ENCODE measurements around the gene GLT8D2.
"Not testable (repeated sequence)": the region's sequence is repeated elsewhere in the genome, so short reads cannot be mapped to it uniquely, and the experiment has no call there.

GLT8D2 gene

GRCh38 chr12:104039769-104040168 lies 10.2 kb downstream of the GLT8D2 start:
- H2AFZ ChIP-seq (ENCODE audit: insufficient read depth, low read length, poor library complexity); H3K79me1 ChIP-seq (ENCODE audit: low read length); H3K4me1 ChIP-seq (ENCODE audit: control insufficient read depth in 1 of 2, insufficient read depth in 2 of 2, low read length in 2 of 2); H3K36me3 ChIP-seq (ENCODE audit: control insufficient read depth in 1 of 2, insufficient read depth in 2 of 2, low read length in 2 of 2); H3K23ac ChIP-seq (ENCODE audit: low read length); DNase-seq; H3K27me3 ChIP-seq (ENCODE audit: insufficient read depth, low read length); H4K91ac ChIP-seq (ENCODE audit: low read depth, low read length); H3K18ac ChIP-seq (ENCODE audit: low read length); H2BK5ac ChIP-seq (ENCODE audit: low read depth, low read length, poor library complexity); H3K14ac ChIP-seq (ENCODE audit: low read length); H4K8ac ChIP-seq (ENCODE audit: low read depth, low read length); H3K4me2 ChIP-seq (ENCODE audit: low read length); H3K4ac ChIP-seq (ENCODE audit: low read depth, low read length); H2BK12ac ChIP-seq (ENCODE audit: low read length); H3K79me2 ChIP-seq (ENCODE audit: control insufficient read depth, insufficient read depth, low read length, poor library complexity); H2AK5ac ChIP-seq (ENCODE audit: low read length); H3K9me3 ChIP-seq (ENCODE audit: insufficient read depth, low read depth, low read length); H3K4me3 ChIP-seq (ENCODE audit: low read depth, low read length); H3K27ac ChIP-seq (ENCODE audit: low read depth, low read length); H4K12ac ChIP-seq (ENCODE audit: low read depth, low read length); H2BK120ac ChIP-seq (ENCODE audit: insufficient read depth, low read length, poor library complexity); H3K9ac ChIP-seq (ENCODE audit: low read length): not testable (repeated sequence)
- WGBS (ENCODE audit: extremely low coverage, insufficient coverage, insufficient read length) = no CpG with 5 or more reads among the region's 1 CpG

DNA sequence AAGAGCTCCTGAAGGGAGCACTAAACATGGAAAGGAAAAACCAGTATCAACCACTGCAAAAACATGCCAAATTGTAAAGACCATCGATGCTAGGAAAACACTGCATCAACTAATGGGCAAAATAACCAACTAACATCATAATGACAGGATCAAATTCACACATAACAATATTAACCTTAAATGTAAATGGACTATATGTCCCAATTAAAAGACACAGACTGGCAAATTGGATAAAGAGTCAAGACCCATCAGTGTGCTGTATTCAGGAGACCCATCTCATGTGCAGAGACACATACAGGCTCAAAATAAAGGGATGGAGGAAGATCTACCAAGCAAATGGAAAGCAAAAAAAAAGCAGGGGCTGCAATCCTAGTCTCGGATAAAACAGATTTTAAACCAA lies 13.8 kb downstream of the GLT8D2 start:
- H3K4ac ChIP-seq (ENCODE audit: low read depth, low read length); H3K4me1 ChIP-seq (ENCODE audit: control insufficient read depth in 1 of 2, insufficient read depth in 2 of 2, low read length in 2 of 2); H4K12ac ChIP-seq (ENCODE audit: low read depth, low read length); H3K14ac ChIP-seq (ENCODE audit: low read length); H3K9ac ChIP-seq (ENCODE audit: low read length); H4K8ac ChIP-seq (ENCODE audit: low read depth, low read length); H2AK5ac ChIP-seq (ENCODE audit: low read length); H3K9me3 ChIP-seq (ENCODE audit: insufficient read depth, low read depth, low read length); H2AFZ ChIP-seq (ENCODE audit: insufficient read depth, low read length, poor library complexity); H2BK120ac ChIP-seq (ENCODE audit: insufficient read depth, low read length, poor library complexity); H3K79me2 ChIP-seq (ENCODE audit: control insufficient read depth, insufficient read depth, low read length, poor library complexity); H3K27ac ChIP-seq (ENCODE audit: low read depth, low read length); H3K27me3 ChIP-seq (ENCODE audit: insufficient read depth, low read length); H2BK12ac ChIP-seq (ENCODE audit: low read length); H3K18ac ChIP-seq (ENCODE audit: low read length); H3K4me3 ChIP-seq (ENCODE audit: low read depth, low read length); H2BK5ac ChIP-seq (ENCODE audit: low read depth, low read length, poor library complexity); DNase-seq; H3K23ac ChIP-seq (ENCODE audit: low read length); H3K36me3 ChIP-seq (ENCODE audit: control insufficient read depth in 1 of 2, insufficient read depth in 2 of 2, low read length in 2 of 2); H3K79me1 ChIP-seq (ENCODE audit: low read length); H3K4me2 ChIP-seq (ENCODE audit: low read length); H4K91ac ChIP-seq (ENCODE audit: low read depth, low read length): not testable (repeated sequence)
- WGBS (ENCODE audit: extremely low coverage, insufficient coverage, insufficient read length) = no CpG with 5 or more reads among the region's 2 CpGs

DNA sequence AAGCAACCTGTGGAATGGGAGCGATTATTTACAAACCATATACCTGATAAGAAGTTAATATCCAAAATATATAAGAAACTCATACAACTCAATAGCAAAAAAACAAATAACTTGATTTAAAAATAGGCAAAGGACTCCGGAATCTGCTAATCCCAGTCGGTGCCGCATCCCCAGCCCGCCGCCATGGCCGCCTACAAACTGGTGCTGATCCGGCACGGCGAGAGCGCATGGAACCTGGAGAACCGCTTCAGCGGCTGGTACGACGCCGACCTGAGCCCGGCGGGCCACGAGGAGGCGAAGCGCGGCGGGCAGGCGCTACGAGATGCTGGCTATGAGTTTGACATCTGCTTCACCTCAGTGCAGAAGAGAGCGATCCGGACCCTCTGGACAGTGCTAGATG lies 19.4 kb downstream of the GLT8D2 start:
- no CpG with 5 or more reads among the region's 27 CpGs for WGBS (ENCODE audit: extremely low coverage, insufficient coverage, insufficient read length)

DNA sequence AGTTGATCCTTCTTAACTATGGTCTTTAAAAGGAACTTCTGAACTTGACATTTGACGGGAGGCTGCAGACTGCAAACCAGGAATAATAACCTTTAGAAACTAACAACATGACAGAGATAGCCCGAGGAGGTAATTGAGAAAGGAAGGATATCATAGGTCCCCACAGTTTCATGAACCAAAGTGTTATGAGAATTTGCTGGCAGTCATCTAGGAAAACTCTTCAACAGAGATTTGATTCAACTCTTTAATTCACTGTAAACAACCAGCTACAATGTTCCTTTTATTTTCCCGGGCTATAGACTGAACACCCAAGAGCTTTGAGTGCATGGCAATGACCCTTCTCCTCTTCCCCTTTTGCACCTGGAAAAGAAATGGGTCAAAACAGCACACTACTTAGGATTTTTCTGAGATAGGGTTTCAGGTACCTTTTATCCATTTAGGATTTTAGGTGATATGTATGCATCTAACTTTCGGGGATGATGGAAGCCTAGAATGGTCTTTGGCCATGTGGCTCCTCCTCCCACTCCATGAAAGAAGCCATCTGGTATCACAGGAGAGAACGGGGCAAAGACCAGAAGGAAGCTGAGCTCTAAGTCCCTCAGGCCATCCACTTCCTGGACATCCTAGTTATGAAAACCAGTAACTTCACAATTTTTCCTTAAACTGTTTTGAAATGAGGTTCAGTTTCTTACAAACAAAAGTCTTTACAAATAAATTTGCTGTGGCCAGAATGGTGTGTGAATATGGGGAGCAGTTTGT lies 23.0 kb downstream of the GLT8D2 start:
- no peaks in the 10 kb centered on the region for H3K27me3 ChIP-seq (ENCODE audit: insufficient read depth, low read length)
- H3K27ac ChIP-seq (ENCODE audit: low read depth, low read length) = no peak overlapping the region
- no peak overlapping the region for H2AK5ac ChIP-seq (ENCODE audit: low read length)
- H3K36me3 ChIP-seq (ENCODE audit: control insufficient read depth in 1 of 2, insufficient read depth in 2 of 2, low read length in 2 of 2) = no peaks in the 10 kb centered on the region
- H2AFZ ChIP-seq (ENCODE audit: insufficient read depth, low read length, poor library complexity) = no peak overlapping the region
- H4K91ac ChIP-seq (ENCODE audit: low read depth, low read length) = no peak overlapping the region
- H3K4me1 ChIP-seq (ENCODE audit: control insufficient read depth in 1 of 2, insufficient read depth in 2 of 2, low read length in 2 of 2) = no peaks in the 10 kb centered on the region
- WGBS (ENCODE audit: extremely low coverage, insufficient coverage, insufficient read length) = no CpG with 5 or more reads among the region's 5 CpGs
- no peak for DNase-seq
- no peak overlapping the region for H2BK12ac ChIP-seq (ENCODE audit: low read length)
- no peaks in the 10 kb centered on the region for H3K9me3 ChIP-seq (ENCODE audit: insufficient read depth, low read depth, low read length)
- H4K12ac ChIP-seq (ENCODE audit: low read depth, low read length) = no peak overlapping the region
- no peaks in the 10 kb centered on the region for H3K79me2 ChIP-seq (ENCODE audit: control insufficient read depth, insufficient read depth, low read length, poor library complexity)
- H3K4me2 ChIP-seq (ENCODE audit: low read length) = no peak overlapping the region
- H3K4me3 ChIP-seq (ENCODE audit: low read depth, low read length) = no peak overlapping the region
- no peak overlapping the region for H2BK120ac ChIP-seq (ENCODE audit: insufficient read depth, low read length, poor library complexity)
- no peaks in the 10 kb centered on the region for H3K79me1 ChIP-seq (ENCODE audit: low read length)
- H2BK5ac ChIP-seq (ENCODE audit: low read depth, low read length, poor library complexity) = no peak overlapping the region
- no peak overlapping the region for H3K9ac ChIP-seq (ENCODE audit: low read length)
- H3K23ac ChIP-seq (ENCODE audit: low read length) = no peak overlapping the region
- no peak overlapping the region for H3K14ac ChIP-seq (ENCODE audit: low read length)
- no peak overlapping the region for H4K8ac ChIP-seq (ENCODE audit: low read depth, low read length)
- no peak overlapping the region for H3K18ac ChIP-seq (ENCODE audit: low read length)
- H3K4ac ChIP-seq (ENCODE audit: low read depth, low read length) = no peak overlapping the region

More for the DNA sequence above, 19.4 kb downstream of the GLT8D2 start:
- not testable (repeated sequence) for H2BK120ac ChIP-seq (ENCODE audit: insufficient read depth, low read length, poor library complexity); H3K79me1 ChIP-seq (ENCODE audit: low read length); H4K12ac ChIP-seq (ENCODE audit: low read depth, low read length); H3K18ac ChIP-seq (ENCODE audit: low read length); H3K36me3 ChIP-seq (ENCODE audit: control insufficient read depth in 1 of 2, insufficient read depth in 2 of 2, low read length in 2 of 2); H3K14ac ChIP-seq (ENCODE audit: low read length); H3K9me3 ChIP-seq (ENCODE audit: insufficient read depth, low read depth, low read length); H3K79me2 ChIP-seq (ENCODE audit: control insufficient read depth, insufficient read depth, low read length, poor library complexity); H2AFZ ChIP-seq (ENCODE audit: insufficient read depth, low read length, poor library complexity); DNase-seq; H3K23ac ChIP-seq (ENCODE audit: low read length); H4K91ac ChIP-seq (ENCODE audit: low read depth, low read length); H3K27ac ChIP-seq (ENCODE audit: low read depth, low read length); H3K9ac ChIP-seq (ENCODE audit: low read length); H2BK12ac ChIP-seq (ENCODE audit: low read length); H3K4me3 ChIP-seq (ENCODE audit: low read depth, low read length); H2AK5ac ChIP-seq (ENCODE audit: low read length); H3K4me2 ChIP-seq (ENCODE audit: low read length); H2BK5ac ChIP-seq (ENCODE audit: low read depth, low read length, poor library complexity); H3K4me1 ChIP-seq (ENCODE audit: control insufficient read depth in 1 of 2, insufficient read depth in 2 of 2, low read length in 2 of 2); H3K27me3 ChIP-seq (ENCODE audit: insufficient read depth, low read length); H3K4ac ChIP-seq (ENCODE audit: low read depth, low read length); H4K8ac ChIP-seq (ENCODE audit: low read depth, low read length)
